ENCODE measurements around the gene USP49.
"Not testable (repeated sequence)": the region's sequence is repeated elsewhere in the genome, so short reads cannot be mapped to it uniquely, and the experiment has no call there.

Gene USP49

DNA sequence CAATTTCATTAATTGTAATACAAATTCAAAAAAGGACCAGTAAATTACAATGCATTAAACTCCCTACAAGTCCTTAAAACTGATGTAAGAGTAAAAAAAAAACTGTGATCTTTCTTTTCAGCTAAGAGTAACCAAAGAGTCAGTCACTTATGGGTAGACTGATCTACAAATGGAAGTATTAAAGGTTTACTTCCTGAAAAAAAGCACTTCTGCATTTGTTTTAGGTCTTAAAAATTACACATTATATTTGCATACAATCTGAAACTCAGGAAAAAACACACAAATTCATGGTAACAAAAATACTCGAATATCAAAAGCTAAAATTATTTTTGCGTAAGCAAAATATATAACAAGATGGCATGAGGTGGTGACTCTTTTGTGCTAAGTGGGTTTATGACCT, 23.5 kb downstream of the USP49 start:
- DNase-seq = no peak

- no peak for DNase-seq
Observed at GRCh38 chr6:41859356-41859755, 35.8 kb downstream of the USP49 start.

DNA sequence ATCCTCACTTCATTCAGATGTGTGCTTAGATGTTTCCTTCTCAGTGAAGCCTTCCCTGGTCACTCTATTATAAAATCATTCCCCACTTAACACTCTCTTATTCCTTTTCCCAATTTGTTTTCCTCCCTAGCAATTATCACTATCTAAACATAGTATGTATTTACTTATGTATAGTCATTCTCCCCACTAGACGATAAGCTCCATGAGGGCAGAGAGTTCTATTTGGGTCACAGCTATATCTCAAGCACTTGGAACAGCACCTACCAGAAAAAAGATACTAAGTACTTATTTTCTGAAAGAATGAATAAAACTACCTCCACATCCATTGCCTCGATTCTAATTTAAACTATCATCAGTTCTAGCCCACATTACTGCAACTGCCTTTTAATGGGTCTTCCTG, 36.5 kb downstream of the USP49 start:
- no peak for DNase-seq

GRCh38 chr6:41850861-41851260, 44.3 kb downstream of the USP49 start:
- no peak for DNase-seq

- DNase-seq = peak; percentile 71
Observed at GRCh38 chr6:41846666-41847237, 48.4 kb downstream of the USP49 start.

GRCh38 chr6:41843178-41843577, 52.0 kb downstream of the USP49 start:
- DNase-seq = no peak

GRCh38 chr6:41840326-41840725, 54.8 kb downstream of the USP49 start:
- DNase-seq = no peak

- no peak for DNase-seq
Observed at GRCh38 chr6:41836660-41837052, 58.5 kb downstream of the USP49 start.

DNA sequence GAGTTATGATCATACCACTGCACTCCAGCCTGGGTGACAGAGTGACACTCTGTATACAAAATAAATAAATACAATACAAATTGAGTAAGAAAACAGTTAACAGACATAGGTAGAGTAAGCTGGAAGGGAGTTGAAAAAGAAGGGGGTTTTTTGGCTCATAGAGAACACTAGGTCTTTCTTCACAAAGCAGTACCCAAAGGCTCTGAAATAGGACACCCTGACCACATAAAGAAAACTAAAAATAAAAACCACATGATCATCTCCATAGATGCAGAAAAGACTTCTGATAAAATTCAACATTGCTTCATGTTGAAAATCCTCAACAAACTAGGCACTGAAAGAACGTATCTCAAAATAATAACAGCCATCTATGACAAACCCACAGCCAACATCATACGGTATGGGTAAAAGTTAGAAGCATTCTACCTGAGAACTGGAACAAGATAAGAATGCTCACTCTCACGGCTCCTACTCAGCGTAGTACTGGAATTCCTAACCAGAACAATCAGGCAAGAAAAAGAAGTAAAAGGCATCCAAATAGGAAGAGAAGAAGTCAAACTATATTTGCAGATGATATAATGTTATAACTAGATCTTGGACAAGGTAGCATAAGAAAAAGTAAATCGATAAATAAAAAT, 59.0 kb downstream of the USP49 start:
- no peak for DNase-seq

- no peak for DNase-seq
Observed at GRCh38 chr6:41832263-41832662, 62.9 kb downstream of the USP49 start.

DNA sequence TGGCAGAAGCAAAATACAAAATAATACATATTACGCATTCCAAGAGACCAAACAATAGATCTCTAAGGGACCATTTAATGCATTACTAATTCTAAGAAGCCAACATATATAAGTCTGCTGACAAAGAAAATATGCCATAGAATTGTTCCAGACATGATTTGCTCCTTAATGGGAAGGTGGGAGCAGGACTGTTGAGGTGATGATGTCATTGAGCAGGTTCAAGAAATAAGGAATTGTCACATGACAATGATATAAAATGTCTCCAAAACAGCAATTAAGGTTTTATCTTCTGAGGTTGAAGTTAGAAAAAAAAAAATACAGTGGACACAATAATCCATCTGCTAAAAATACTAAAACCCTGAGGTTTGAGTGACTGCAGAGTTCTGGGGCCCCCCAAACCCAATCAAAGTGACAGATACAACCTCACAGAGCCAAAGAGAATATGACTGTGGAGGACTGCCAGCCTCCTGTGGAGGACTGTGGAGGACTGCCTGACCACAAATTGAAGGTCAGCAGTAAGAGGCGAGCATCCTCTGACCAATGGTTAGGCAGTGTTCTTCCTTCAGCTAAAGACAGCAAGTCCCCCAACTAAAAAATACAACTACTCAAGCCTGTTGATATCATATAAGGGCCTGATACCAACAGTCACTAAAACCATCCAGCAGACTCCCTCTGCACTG, 68.7 kb downstream of the USP49 start:
- no peak for DNase-seq

GRCh38 chr6:41824571-41825569, 70.3 kb downstream of the USP49 start:
- no peak for DNase-seq

DNA sequence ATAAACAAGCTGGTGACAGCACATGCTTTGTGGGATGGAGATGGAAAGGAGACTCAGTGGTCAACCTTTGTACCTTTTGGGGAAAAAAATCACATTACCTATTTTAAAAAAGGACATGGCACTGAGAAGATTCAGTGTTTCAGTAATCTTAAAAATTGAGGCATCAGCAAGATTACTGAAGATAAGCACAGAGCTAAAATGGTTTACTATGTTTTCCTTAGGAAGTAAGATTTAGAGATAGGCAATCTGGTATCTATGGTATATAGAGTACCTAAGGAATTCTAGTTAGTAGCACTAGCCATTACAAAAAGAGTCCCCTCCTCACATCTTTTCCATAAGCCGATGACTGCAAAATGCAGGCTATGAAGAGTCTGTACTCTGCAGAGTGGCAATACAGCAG, 72.0 kb downstream of the USP49 start:
- no peak for DNase-seq

DNA sequence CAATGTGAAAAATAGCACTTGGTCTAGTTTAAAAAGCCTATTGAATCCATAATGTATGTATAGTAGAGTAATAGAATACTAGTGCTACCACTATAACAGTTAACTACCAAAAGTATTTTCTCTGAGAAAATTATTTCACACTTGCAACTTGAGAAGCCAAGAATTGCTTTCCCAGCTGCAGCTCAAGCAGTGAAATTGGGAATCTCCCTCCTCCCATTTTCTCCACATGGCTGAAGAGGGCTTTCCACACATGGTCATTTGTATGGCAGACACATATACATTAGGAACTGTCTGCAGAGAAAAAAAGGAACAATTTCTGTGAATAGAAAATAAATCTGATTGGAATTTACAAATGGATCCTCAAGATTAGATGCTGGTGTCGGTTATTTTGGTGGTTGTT, 73.2 kb downstream of the USP49 start:
- no peak for DNase-seq

DNA sequence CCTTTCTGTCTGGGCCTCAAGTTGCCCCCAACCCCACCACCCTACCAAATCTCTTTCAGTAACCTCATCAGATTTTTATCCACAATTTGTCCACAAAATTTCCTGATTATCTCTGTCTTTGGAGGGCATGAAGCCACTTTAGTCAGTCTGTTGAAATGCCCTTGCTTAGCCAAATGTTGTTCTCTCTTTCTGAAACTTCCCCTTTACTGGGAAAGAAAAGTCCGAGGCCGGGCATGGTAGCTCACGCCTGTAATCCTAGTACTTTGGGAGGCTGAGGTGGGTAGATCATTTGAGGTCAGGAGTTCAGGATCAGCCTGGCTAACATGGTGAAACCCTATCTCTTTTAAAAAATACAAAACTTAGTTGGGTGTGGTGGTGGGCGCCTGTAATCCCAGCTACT, 73.9 kb downstream of the USP49 start:
- no peak for DNase-seq

DNA sequence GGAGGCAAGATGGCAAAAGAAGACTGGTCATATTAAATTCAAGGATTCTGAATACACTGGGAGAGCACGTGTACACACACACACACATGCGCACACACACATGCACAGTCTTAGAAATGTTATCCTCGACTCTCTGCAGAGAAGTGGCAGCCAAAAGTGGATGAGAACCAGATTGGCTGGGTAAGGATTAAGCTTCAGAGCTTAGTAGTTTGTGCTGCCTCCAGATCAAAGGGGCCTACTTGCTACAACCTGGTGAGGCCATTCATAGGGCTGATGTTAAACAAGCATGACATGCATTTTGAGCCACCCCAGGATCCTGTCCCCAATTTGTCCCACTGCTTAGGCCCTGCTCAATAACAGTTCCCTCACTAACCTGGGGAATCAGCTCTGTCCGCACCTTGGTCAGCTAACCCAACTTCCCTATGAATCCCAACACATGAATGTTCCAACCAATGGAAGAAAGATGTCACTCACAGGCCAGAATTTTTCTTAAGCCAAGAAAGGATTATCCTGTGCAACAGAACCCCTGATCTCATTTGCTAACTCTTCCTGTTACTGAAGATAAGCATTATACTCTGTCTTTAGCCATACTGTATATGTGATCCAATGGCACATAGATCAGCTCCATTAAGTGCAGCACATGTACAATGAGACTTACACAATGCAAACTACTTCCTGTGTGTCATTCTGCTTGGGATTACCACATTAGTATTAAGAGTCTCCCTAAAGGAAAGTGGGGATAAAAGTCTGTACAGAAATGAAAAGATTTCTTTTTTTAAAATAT, 76.7 kb downstream of the USP49 start:
- DNase-seq = no peak

DNA sequence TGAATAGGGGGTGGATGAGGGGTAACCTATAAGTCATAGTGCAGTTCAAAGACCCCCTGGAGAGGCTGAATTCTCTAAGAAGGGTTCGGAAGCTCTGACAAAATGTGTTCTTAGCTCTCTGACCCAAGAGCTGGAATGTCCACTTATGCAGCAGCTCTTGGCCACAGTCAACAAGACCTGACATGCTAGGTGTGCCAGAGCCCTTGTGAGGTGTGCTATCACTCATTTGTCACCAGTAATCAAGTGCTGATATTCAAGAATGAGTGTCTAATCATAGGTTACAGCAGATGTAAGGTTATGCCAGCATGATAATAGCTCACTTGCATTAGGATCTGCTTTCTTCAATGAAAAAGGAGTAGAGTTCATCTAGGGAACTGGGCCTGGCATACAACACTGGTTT, 79.6 kb downstream of the USP49 start:
- DNase-seq = no peak

DNA sequence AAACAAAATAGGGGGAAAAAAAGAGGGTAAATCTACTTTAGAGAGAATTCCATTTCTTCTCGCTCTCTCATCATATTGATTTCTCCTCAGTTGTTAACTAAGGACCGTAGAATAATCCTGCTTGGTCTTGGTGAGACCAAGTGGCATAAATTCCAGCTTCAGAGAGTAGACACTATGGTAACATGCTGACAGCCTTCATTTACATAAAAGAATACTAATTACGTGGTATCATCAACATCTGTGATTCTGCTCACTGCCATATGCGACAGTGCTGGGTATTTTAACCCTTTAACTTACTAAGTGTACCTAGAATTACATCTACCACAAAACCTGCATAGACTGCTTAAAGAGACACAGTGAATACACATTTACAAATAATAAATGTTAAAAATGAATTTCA, 80.5 kb downstream of the USP49 start:
- DNase-seq = no peak

- DNase-seq = no peak
Observed at GRCh38 chr6:41813956-41814355, 81.2 kb downstream of the USP49 start.

DNA sequence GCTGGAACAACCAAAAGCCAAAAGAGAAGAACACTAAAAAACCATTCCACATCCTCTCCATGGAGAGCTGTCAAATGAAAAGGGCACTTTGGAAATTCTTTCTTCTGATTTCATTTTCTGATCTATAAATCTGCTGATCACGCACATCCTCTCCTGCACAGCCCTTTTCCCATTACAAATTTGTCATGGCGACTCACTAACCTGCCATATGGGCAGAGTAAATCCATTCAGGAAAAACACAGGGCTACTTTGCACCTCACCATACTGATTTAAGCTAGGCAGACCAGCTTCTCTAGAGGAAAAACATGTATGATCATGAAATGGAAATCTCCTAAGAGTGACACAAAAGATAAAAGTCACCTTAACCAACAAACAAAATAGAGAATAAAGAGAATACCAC, 81.7 kb downstream of the USP49 start:
- no peak for DNase-seq

DNA sequence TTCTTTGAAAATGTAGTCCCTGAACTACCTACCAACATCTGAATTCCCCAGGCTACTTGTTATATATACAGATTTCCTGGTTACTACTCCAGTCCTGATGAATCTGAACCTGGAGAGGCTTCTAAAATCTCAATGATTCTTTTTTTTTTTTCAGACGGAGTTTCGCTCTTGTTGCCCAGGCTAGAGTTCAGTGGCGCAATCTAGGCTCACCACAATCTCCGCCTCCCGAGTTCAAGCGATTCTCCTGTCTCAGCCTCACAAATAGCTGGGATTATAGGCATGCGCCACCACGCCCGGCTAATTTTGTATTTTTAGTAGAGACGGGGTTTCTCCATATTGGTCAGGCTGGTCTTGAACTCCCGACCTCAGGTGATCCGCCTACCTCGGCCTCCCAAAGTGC, 83.2 kb downstream of the USP49 start:
- not testable (repeated sequence) for DNase-seq

DNA sequence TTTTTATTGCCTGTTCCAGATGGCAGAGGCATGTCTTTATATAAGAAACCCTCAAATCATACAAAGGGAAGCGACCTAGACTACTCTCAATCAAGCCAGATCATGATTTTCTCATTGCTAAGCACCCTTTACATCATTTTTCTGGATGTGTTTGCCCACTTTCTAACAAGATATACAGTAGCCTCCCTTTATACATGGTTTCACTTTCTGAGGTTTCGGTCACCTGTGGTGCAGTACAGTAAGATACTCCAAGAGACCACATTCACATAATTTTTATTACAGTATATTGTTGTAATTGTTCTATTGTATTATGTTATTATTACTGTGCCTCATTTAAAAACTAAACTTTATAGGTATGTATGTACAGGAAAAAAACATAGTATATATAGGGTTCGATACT, 84.1 kb downstream of the USP49 start:
- no peak for DNase-seq
